ENCODE results near the gene SRRD.

SRRD gene

DNA sequence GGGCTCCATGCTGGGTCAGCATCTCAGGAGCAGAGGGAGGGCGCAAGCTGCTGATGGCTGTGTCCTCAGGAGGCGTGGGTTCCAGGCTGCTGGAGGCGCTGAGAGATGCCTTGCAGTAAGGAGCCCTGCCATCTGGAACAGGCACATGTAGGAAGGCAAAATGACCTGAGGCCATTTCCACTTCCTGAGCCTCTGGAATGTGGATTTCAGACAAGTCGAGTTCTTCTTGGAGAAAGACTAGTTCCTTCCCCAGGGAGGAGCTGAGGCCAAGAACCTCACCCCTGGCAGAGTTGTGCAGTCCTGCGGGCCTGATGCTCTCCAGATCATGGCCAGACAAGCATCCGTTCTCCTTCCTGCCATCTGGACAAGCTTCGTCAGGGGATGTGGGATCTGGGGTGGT lies 19.4 kb upstream of the SRRD start:
- no peak for DNase-seq (ENCODE audit: low read depth)
- no peak overlapping the region for H3K4me3 ChIP-seq (ENCODE audit: low read length)
- TF ChIP-seq, protein P1, sequence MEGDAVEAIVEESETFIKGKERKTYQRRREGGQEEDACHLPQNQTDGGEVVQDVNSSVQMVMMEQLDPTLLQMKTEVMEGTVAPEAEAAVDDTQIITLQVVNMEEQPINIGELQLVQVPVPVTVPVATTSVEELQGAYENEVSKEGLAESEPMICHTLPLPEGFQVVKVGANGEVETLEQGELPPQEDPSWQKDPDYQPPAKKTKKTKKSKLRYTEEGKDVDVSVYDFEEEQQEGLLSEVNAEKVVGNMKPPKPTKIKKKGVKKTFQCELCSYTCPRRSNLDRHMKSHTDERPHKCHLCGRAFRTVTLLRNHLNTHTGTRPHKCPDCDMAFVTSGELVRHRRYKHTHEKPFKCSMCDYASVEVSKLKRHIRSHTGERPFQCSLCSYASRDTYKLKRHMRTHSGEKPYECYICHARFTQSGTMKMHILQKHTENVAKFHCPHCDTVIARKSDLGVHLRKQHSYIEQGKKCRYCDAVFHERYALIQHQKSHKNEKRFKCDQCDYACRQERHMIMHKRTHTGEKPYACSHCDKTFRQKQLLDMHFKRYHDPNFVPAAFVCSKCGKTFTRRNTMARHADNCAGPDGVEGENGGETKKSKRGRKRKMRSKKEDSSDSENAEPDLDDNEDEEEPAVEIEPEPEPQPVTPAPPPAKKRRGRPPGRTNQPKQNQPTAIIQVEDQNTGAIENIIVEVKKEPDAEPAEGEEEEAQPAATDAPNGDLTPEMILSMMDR (conservative IDR thresholded peaks at IDR 0.05; ENCODE audit: low read depth, low read length): no peak

DNA sequence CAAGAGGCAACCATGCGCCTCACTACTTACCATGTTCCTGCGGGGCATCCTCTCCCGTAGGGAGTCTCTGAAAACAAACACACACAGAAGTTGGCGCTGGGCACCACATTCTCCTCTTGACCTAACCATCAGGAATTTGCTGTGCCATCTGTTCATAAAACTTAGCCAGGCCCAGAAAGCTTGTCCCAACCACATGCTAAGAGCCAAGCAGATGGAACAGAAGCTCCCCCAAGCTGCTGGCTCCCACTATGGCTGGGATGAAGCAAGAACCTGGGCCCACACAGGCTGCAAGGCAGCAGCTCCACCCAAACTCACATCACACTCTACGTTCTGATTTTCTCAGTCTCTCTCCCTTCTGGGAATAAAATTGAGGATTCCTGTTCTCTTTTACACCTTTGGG lies 17.5 kb upstream of the SRRD start:
- DNase-seq (ENCODE audit: low read depth): no peak
- TF ChIP-seq, protein P1 (conservative IDR thresholded peaks at IDR 0.05; ENCODE audit: low read depth, low read length): no peak
- no peak overlapping the region for H3K4me3 ChIP-seq (ENCODE audit: low read length)

DNA sequence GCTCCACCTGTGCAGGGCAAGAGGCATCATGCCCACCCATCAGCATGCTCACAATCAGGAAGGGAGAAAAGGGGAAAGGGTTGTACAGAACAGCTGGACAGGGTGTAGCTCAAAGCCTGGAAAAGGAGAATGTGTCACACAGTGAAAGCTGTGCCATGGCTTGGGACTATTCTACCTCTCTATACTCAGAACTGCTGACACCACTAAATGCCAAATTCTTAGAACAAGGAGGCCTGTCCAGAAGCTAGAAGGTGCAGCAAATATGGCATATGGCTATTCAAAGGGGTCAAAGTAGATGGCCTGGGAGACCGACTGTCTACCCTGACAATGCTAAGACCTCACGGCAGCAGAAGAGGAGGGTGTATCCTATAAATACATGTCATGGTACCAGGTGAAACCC lies 12.9 kb upstream of the SRRD start:
- DNase-seq (ENCODE audit: low read depth): no peak
- H3K4me3 ChIP-seq (ENCODE audit: low read length): no peak overlapping the region
- TF ChIP-seq, protein P1 (conservative IDR thresholded peaks at IDR 0.05; ENCODE audit: low read depth, low read length): no peak

DNA sequence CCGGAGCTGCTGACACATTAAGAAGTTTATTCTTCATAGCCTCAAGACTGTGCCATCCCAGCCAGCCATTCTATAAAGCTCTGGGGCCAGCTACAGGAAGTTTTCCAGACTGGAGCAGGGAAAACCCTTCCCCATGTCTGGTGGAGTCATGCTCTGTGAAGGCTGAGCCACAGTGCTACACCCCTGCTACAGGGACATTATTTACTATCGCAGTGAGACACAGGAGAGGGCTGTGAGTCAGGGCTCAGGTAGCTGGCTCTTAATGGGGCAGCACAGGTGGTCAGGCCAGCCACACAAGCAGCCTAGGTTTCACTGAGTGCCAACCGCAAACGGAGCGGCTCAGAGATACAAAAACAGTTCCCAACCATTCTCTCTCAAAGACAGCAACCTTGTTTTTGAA lies 12.2 kb upstream of the SRRD start:
- DNase-seq (ENCODE audit: low read depth): peak; percentile 94
- TF ChIP-seq, protein P1 (conservative IDR thresholded peaks at IDR 0.05; ENCODE audit: low read depth, low read length): no peak
- no peak overlapping the region for H3K4me3 ChIP-seq (ENCODE audit: low read length)

DNA sequence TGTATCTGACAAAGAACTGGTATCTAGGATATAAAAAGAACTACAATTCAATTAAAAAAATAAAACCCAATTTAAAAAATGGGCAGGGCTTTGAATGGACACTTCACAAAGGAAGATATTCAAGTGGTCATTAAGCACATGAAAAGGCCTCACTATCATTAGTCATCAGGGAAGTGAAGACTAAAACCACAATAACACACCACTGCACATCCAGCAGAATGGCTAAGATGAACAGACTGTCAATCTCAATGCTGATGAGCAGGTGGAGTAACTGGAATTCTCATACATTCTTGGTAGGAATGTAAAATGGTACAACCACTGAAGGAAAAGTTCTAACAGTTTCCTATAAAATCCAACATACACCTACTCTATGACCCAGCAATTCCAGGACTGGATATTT lies 9.0 kb upstream of the SRRD start:
- H3K4me3 ChIP-seq (ENCODE audit: low read length): no peak overlapping the region
- TF ChIP-seq, protein P1 (conservative IDR thresholded peaks at IDR 0.05; ENCODE audit: low read depth, low read length): no peak
- no peak for DNase-seq (ENCODE audit: low read depth)

DNA sequence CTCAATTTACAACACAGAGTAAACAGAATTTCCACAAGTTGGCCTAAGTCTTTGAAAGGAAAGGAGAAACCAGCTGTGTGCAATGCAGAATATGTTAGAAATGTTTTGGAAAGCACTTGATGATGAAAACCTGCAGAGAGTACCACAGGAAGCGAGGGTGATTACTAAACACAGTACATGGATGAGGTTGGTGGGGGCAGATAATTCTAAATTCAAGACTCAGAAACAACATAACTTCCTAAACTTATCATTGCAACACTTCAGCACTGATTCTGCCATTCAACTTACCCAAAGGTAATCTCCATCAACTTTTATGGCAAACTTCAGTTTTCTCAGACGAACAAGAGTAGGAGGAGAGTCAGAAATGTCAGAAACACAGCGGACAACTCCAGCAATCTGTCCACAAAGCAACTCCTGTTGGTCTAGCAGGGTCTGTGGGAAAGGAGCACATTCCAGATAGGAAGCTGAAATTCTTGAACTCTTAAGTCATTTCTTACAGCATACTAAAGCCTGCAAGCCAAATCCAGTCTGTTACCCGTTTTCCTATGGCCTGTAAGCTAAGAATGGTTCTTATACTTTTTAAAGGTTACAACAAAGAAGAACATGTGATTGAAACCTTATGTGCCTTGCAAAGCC lies 6.9 kb upstream of the SRRD start:
- H3K4me3 ChIP-seq (ENCODE audit: low read length): peak overlapping the region; percentile 23
- TF ChIP-seq, protein P1 (conservative IDR thresholded peaks at IDR 0.05; ENCODE audit: low read depth, low read length): no peak
- DNase-seq (ENCODE audit: low read depth): peak; percentile 78

DNA sequence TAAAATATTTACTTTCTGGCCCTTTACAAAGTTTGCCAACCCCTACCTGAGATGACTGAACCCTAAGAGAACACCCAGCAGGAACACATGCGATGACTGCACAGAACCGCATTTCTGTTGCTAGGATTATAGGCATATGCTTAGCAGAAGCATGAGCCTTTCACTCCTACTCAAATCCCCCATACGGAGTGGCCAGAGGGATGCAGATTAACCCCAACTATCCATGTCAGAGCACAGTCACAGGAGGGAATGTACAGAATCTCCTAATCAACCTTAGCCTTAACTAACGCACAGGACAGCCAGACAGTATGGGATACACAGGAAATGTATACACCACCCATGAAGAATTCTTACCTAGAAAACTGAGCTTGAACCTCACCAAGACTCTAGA lies 6.3 kb upstream of the SRRD start:
- DNase-seq (ENCODE audit: low read depth): peak; percentile 66
- no peak overlapping the region for H3K4me3 ChIP-seq (ENCODE audit: low read length)
- TF ChIP-seq, protein P1 (conservative IDR thresholded peaks at IDR 0.05; ENCODE audit: low read depth, low read length): no peak
